GM19193 (cell line): Measurements from ENCODE around the gene IGFBP6.

Experiments used
- POLR2A ChIP-seq: IDR thresholded peaks from 4 replicates; pipeline ENCODE4 v1.6.1; 2011; ENCODE audit not compliant: insufficient read depth, insufficient read length; ENCODE audit errors: extremely low read depth

IGFBP6 gene

GRCh38 chr12:53145383-53146260 is 48.2 kb downstream of the IGFBP6 start:
- no peak for TF ChIP-seq POLR2A

GRCh38 chr12:53147181-53147580 is 49.7 kb downstream of the IGFBP6 start:
- TF ChIP-seq POLR2A, result no peak

GRCh38 chr12:53147653-53148052 is 50.2 kb downstream of the IGFBP6 start:
- no peak for TF ChIP-seq POLR2A

GRCh38 chr12:53151039-53151438 is 53.6 kb downstream of the IGFBP6 start:
- no peak for TF ChIP-seq POLR2A
